Measurements from ENCODE around the gene GRIN2C. TPM values are rescaled to one million over a fixed set of nuclear protein-coding genes. Genes with fewer than 3 reads are reported as not detected.

Gene GRIN2C
- total RNA-seq, 1 donor from 2014 or later = 0.57 TPM

GRCh38 chr17:74888469-74888868, 28.8 kb upstream of the GRIN2C start:
- TF ChIP-seq, protein P1, sequence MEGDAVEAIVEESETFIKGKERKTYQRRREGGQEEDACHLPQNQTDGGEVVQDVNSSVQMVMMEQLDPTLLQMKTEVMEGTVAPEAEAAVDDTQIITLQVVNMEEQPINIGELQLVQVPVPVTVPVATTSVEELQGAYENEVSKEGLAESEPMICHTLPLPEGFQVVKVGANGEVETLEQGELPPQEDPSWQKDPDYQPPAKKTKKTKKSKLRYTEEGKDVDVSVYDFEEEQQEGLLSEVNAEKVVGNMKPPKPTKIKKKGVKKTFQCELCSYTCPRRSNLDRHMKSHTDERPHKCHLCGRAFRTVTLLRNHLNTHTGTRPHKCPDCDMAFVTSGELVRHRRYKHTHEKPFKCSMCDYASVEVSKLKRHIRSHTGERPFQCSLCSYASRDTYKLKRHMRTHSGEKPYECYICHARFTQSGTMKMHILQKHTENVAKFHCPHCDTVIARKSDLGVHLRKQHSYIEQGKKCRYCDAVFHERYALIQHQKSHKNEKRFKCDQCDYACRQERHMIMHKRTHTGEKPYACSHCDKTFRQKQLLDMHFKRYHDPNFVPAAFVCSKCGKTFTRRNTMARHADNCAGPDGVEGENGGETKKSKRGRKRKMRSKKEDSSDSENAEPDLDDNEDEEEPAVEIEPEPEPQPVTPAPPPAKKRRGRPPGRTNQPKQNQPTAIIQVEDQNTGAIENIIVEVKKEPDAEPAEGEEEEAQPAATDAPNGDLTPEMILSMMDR (IDR thresholded peaks at IDR 0.05; ENCODE audit: unreplicated experiment) = no peak
- Mint-ChIP-seq H3K4me3 (ENCODE audit: low read depth) (no peak overlapping the region), H3K9me3 (ENCODE audit: low read depth) (no peaks in the 10 kb centered on the region), H3K27ac (no peak overlapping the region), H3K4me1 (ENCODE audit: low read depth) (no peaks in the 10 kb centered on the region), H3K27me3 (peaks cover 37% of the 10 kb centered on the region), H3K36me3 (ENCODE audit: insufficient read depth) (no peaks in the 10 kb centered on the region)
- DNase-seq (ENCODE audit: low spot score, unreplicated experiment) = no peak

DNA sequence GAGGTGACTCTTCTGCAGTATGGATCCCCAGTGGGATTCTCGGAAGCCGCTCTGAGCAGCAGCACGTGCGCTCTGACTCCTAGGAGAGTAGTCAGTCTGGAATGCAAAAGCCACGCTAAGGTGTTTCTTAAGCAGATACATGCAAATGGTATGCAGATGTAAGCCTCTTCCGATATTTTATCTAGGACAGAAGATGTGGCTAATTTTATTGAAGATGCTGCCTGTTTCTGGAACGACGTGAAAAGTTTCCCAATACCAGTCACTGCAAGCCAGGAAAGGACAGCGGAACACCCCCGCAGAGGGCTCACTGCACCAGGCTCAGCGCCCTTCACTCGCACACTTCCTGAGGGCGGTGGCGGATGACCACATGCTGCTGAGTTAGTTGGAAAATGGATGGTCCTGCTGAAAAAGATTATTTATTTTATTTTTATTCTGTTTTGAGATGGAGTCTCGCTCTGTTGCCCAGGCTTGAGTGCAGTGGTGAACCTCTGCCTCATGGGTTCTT, 23.6 kb upstream of the GRIN2C start:
- no peak for DNase-seq (ENCODE audit: low spot score, unreplicated experiment)
- Mint-ChIP-seq H3K4me3 (ENCODE audit: low read depth) (no peak overlapping the region), H3K27ac (no peak overlapping the region), H3K27me3 (peaks cover 18% of the 10 kb centered on the region), H3K9me3 (ENCODE audit: low read depth) (no peaks in the 10 kb centered on the region), H3K36me3 (ENCODE audit: insufficient read depth) (no peaks in the 10 kb centered on the region), H3K4me1 (ENCODE audit: low read depth) (no peaks in the 10 kb centered on the region)
- TF ChIP-seq, protein P1 (IDR thresholded peaks at IDR 0.05; ENCODE audit: unreplicated experiment) = no peak

DNA sequence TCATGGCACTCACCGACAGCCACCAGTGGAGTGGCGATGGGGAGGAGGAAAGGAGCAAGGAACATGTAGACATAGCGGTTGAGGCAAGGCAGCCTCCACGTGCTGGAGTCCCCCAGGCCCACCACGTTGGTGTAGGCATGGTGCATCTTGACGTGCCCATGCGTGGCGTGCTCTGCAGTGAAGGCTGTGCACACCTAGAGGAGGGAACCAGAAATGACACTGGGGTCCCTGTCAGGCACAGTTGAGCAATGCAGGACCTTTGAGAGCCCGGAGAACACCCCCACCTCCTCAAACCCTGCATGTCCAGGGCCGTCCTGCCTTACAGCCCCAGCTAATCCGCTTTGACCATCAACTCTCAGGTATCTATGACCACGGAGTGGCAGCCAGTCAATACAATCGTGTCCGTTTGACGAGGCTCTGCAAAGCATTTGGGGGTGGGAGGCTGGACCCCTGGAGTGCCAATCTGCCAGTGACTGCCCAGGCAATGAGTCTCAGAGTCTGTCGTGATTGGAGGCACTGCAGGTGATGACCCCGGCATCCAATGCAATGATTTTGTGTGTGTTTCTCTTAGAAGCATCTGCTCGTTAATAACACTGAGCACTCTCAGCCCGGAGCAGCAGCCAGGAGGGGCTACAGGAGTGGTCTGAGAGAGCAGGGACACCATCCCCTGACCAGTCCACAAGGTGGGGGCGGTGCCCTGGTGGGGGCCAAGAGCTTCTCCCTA, 23.0 kb upstream of the GRIN2C start:
- Mint-ChIP-seq H3K4me3 (ENCODE audit: low read depth) (no peak overlapping the region), H3K36me3 (ENCODE audit: insufficient read depth) (no peaks in the 10 kb centered on the region), H3K27ac (no peak overlapping the region), H3K9me3 (ENCODE audit: low read depth) (no peaks in the 10 kb centered on the region), H3K27me3 (peaks cover 18% of the 10 kb centered on the region), H3K4me1 (ENCODE audit: low read depth) (no peaks in the 10 kb centered on the region)
- no peak for DNase-seq (ENCODE audit: low spot score, unreplicated experiment)
- TF ChIP-seq, protein P1 (IDR thresholded peaks at IDR 0.05; ENCODE audit: unreplicated experiment) = no peak

DNA sequence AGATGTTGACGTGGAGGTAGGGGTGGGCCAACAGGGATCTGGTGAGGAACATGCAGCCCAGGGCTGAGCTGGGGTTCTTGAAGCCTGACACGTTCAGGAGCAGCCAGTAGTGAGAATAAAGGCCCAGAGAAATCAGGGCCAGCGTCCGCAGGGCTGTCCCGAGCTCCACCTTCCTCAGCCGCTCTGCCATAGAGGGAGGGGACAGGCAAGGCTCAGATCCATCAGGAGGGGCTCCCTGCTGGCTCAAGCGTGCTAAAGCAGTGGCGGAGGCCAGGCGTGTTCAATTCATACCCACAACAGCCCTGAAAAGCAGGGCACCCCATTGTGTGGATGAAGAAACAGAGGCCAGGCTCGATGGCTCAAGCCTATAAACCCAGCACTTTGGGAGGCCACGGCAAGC, 21.4 kb upstream of the GRIN2C start:
- Mint-ChIP-seq H3K4me3 (ENCODE audit: low read depth) (no peak overlapping the region), H3K4me1 (ENCODE audit: low read depth) (peaks cover 4% of the 10 kb centered on the region), H3K36me3 (ENCODE audit: insufficient read depth) (no peaks in the 10 kb centered on the region), H3K27ac (no peak overlapping the region), H3K27me3 (peaks cover 10% of the 10 kb centered on the region), H3K9me3 (ENCODE audit: low read depth) (no peaks in the 10 kb centered on the region)
- no peak for DNase-seq (ENCODE audit: low spot score, unreplicated experiment)
- TF ChIP-seq, protein P1 (IDR thresholded peaks at IDR 0.05; ENCODE audit: unreplicated experiment) = no peak

DNA sequence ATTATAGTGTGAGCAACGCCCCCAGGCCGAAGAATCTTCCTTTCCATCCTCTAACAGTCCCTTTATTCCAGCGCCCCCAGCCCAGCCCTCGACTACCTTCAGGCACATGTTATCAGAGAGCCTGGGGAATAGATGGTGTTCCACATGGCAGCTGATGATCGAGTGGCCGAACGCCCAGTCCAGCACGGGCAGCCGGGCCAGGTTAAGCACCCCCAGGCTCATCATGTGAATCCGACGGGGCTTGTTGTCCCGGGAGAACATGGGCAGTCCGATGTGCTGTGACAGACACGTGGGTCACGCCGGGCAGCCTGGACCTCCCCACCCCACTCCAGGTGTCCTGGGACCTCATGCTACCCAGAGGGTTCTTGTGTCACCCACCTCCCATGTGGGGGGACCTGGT, 19.6 kb upstream of the GRIN2C start:
- no peak overlapping the region for H3K27ac Mint-ChIP-seq
- no peak overlapping the region for H3K4me3 Mint-ChIP-seq (ENCODE audit: low read depth)
- no peak for DNase-seq (ENCODE audit: low spot score, unreplicated experiment)
- TF ChIP-seq, protein P1 (IDR thresholded peaks at IDR 0.05; ENCODE audit: unreplicated experiment) = no peak
- no peaks in the 10 kb centered on the region for H3K9me3 Mint-ChIP-seq (ENCODE audit: low read depth)
- H3K27me3 Mint-ChIP-seq = peaks cover 9% of the 10 kb centered on the region
- no peaks in the 10 kb centered on the region for H3K36me3 Mint-ChIP-seq (ENCODE audit: insufficient read depth)
- H3K4me1 Mint-ChIP-seq (ENCODE audit: low read depth) = peaks cover 14% of the 10 kb centered on the region

Measured in progenitor cell of endocrine pancreas (in vitro differentiated cells).